CD4-positive, alpha-beta T cell treated with Interleukin-17A for 4 hours (primary cell): Measurements from ENCODE around the gene CERK.
"Not testable (repeated sequence)": the region's sequence is repeated elsewhere in the genome, so short reads cannot be mapped to it uniquely, and the experiment has no call there.

Experiments used
- DNase-seq: peaks from one replicate; pipeline ENCODE4 v3.0.0-alpha.2; 2020; ENCODE audit warnings: mixed read lengths

CERK gene

DNA sequence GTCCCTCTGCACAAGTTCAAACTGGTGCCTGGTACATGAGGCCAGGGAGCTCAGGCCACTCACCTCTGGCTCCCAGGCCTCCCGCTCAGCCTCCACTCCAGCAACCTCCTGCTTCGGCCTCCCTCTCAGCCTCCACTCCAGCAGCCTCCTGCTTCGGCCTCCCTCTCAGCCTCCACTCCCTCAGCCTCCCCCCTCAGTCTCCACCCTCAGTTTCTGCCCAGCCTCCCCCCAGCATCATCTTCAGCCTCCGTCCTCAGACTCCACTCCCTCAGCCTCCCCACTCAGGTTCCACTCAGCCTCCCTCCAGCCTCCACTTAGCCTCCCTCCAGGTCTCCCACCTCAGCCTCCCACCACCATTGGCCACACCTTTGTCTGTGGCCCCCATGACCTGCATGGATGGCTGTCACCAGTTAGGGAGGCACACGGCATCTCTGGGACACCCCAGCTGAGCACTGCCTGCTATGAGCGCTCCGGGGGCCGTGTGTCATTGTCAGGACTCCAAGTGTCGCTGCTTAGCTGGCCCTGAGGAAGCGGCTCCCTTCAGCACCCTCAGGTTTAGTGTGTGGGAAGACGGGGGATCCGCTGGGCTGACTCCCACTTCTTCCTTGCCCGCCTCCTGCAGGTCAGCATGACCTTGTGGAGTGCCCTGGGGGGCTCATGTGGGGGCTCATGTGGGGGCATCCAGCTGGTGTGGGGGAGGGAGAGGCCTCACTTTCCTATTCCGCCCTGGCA lies 78.8 kb downstream of the CERK start:
- no peak for DNase-seq

DNA sequence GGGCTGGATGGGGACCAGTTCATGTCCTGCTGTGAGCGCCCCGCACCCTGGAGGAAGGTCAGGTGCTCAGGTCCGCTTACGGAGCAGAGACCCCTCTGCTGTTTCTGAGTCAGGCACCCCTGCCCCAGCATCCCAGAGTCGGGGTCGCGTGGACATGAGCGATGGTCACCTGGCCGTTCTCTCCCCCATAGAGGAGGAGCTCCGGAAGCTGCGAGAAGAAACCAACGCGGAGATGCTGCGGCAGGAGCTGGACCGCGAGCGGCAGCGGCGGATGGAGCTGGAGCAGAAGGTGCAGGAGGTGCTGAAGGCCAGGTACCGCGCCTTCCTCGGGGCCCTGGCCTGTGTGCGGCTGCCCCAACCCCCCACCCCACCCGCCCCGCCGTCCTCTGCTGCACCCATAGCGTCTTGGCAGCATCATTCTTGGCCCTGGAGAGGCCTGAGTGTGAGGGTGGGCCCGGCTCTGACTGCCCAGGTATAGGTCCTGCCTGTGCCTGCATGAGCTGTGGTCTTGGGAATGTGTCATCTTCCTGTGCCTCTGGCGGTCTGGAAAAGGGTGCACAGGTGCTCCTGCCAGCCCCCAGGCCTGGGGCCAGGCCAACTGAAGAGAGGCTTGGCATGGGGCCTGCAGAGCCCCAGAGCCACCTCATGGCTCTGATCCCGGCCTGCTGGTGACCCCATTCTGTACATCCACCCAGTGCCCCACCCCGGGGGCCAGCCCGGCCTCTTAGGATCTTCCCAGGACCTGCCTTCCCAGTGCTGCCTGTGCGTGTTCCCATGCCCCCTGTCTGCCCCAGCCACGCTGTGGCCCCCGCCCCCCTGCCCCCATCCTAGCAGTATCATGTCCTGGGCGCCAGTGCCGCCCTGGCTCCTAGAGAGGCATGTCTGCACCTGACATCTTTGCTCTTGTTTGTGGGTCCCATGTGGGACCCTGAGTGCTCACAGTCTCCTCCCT lies 79.8 kb downstream of the CERK start:
- no peak for DNase-seq

- no peak for DNase-seq
These were observed 80.4 kb downstream of the CERK start for GRCh38 chr22:46657655-46657953.

DNA sequence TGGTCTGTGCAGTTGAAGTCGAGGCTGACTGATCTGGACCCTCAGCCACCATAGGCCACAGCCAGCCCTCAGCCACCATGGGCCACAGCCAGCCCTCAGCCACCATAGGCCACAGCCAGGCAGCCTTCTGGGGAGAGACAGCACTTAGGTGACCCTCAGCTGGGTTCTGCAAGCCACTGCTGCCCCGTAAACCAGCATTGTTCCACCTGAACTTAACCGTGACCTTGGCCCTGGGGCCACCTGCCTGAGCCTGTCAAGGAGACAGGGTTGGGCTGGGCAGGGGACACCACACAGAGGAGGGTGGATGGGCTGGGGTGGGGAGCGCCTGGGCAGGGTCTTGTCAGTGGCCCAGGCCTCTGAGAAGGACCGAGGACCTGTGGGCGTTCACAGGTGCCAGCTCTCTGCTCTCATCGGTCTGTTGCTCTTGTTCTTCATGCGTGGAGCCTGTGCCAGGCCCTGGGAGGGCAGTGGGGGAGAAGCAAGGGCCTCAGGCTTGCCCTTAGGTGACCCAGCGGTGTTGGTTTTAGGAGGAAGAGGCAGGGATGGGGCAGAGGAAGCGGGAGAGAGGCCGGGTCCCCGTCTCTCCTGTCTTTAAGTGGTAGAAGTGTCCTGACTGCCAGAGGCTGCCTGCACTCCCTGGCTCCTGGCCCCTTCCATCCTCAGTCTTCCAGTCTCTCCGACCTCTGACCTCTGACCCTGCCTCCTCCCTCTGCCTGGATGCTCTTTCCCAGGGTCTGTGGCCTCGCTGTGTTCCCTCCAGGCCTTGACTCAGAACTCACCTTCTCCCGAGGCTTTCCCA lies 81.0 kb downstream of the CERK start:
- DNase-seq: no peak

GRCh38 chr22:46655861-46656608 lies 82.0 kb downstream of the CERK start:
- DNase-seq: no peak

DNA sequence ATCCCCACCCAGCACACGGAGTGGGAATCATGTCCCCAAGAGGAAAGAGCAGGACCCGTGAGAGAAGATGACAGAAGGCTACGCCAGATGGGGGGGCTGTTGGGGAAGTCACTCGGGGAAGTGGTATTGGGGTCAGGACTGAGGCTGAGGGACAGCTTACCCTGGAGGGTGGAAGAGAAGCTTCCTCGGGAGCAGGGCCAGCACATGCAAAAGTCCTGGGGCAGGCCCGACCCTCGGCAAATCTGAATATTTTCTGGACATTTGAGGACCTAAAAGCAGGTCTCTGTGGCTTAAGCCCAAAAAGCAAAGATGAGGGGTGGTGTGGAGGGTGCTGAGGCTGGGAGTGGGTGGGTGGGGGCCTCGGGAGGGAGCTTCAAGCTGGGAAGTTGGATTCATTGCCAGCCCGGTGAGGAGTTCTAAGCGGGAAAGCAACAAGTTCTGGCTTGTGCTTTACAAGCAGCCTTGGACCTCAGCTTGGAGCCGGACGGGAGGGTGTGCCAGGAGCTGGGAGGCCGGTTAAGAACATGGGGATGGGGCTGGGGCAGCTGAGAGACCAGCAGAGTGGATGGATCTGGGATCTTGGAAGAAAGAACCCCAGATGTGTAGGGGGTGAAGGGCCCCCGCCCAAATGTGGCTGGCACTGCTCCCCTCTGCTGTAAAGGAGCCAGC lies 83.0 kb downstream of the CERK start:
- no peak for DNase-seq

GRCh38 chr22:46654426-46654825 lies 83.6 kb downstream of the CERK start:
- DNase-seq: no peak

- DNase-seq: no peak
These were observed 84.5 kb downstream of the CERK start for GRCh38 chr22:46653596-46653995.

DNA sequence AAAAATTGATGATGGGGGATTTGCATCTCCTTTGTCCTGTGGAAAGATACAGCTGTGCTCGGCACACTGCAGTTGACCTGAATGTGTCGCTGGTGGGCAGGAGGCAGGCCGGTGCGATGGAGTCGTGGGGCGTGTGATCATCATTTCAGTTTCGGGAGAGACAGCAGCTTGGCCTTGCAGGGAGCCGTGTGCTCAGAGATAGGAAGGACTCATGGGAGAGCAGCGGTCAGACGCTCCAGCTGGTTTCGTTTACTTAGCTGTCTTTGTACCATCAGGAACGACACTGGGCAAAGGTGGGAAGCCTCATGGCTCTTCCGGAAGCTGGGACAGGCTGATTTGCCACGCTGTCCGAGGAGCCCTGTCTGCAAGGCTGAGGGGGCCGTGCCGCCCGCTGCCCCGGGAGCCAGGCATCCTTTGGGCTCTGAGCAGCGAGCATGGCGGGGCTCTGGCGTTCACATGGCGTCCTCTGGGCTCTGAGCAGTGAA lies 85.2 kb downstream of the CERK start:
- DNase-seq: no peak

DNA sequence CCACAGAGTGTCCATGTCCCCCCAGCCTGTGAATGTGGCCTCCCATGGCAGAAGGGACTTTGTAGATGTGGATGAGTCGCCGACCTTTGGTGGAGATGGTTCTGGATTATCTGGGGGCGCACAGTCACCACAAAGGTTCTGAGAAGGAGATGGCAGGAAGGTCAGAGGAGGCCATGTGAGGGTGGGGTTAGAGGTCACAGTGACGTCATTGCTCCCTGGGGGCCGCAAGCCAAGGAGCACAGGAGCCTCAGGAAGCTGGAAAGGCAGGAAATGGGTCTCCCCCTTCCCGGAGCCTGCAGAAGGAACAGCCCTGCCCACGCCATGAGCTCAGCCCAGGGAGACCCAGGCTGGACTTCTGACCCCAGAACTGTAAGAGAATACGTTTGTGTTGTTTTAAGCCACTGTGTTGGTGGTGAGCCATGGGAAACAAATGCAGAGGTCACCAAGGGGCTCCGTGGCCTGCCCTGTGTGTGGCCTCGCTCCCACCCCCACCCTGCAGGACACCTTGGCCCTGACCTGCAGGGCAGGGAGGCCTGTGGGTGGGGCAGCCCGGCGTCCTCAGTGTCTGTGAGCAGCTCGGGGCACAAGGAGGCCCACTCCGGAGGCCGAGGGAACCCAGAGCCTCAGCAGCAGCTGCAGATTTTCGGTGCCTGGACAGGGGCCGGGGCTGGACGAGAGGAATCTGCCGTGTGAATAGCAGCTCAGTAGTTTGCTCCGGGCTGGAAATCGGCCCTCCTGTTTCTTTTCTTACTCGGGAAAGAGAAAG lies 85.8 kb downstream of the CERK start:
- DNase-seq: no peak

DNA sequence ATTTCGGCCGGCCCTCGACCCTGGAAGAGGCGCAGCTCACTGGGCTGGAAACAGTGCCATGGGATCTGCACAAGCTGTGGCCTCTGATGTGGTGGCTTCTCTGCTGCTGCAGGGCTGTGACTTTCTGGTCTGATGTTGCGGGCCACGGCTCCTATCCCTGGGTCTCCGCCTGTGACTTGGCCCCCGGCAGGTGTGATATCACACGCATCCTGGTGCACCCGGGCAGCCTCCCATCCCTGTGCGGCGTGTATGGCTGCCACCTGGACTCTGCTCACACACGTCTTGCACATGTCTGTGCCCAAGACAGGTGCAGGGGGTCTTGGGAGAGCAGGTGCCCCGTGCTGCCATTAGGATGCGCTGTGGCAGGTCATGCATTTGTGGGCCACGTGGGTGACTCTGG lies 86.7 kb downstream of the CERK start:
- DNase-seq: no peak

DNA sequence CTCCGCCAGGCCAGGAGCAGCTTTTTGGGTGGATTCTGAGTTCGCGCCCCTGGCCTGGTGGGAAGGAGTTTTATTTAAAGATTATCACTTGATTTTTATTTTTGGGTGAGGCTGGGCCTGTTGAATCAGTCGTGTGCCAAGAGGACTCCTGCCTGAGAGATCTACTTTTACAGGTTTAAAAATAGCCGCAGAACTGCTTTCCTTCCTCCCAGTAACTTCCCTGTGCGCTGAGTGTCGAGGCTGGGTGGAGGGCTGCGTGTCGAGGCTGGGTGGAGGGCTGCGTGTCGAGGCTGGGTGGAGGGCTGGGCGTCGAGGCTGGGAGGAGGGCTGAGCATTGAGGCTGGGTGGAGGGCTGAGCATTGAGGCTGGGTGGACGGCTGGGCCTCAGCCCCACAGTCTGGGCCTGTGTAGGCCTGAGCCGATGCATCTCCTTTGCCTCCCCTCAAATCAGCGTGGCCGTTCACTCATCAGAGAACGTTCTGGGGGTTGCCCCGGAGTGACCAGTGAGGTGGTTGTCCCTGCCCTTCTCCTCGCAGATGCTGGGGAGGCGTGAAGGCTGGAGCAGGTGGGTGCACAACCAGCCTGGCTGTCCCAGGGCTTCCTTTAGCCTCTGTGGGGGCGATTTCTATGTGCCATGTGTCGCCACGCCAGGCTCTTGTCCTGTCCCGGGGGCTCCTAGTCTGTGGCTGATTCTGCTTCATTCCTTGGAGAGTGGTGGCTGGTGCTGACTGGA lies 87.8 kb downstream of the CERK start:
- no peak for DNase-seq

GRCh38 chr22:46649141-46650077 lies 88.6 kb downstream of the CERK start:
- DNase-seq: no peak

GRCh38 chr22:46648225-46648820 lies 89.7 kb downstream of the CERK start:
- DNase-seq: not testable (repeated sequence)

GRCh38 chr22:46646531-46647215 lies 91.4 kb downstream of the CERK start:
- no peak for DNase-seq

DNA sequence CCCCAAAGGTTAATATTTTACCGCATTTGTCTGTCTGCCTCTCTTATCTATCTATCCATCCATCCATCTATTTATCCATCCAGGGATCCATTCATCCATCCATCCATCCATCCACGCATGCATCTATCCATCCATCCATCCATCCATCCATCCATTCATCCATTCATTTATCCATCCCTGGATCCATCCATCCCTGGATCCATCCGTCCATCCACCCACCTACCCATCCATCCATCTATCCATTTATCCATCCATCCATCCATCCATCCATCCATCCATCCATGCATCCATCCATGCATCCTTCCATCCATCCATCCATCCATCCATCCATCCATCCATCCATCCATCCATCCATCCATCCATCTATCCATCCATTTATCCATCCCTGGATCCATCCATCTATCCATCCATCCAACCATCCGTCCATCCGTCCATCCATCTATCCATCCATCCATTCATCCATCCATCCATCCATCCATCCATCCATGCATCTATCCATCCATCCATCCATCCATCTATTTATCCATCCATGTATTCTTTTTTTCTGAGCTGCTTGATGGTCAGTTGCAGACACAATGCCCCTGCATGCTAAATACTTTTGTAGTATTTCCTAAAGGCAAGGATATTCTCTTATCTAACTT lies 95.1 kb downstream of the CERK start:
- not testable (repeated sequence) for DNase-seq

DNA sequence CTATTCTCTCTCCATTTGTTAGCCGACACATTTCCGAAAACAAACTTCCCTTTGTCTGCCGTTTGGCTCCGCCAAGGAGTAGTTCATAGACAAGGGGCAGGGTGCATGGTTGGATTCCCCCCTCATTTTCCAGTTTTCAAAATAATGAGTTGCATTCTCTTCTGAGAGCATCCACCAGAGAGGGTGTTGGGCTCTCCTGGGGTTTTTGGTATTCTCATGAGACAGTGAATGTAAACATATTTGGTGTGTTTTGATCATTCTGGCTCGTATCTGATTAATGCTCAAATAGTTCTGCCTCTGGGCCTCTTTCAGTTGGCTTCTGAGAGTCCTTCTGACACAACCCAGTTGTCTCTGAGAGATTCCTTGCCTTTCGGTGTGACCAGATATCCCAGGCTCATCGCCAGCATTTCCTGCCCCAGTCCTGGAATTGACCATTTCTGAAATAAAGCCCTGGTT lies 96.2 kb downstream of the CERK start:
- no peak for DNase-seq
